NCI-H2029 treated with DMSO at 0.1 percent for 48 hours (cell line): Measurements from ENCODE around the gene OLFML1.

Experiments used
- DNase-seq: peaks from one replicate; lab custom pipeline; 2025; lab: John Stamatoyannopoulos, UW

Gene OLFML1

GRCh38 chr11:7480113-7480512 is 5.2 kb upstream of the OLFML1 start:
- DNase-seq = no peak

GRCh38 chr11:7484131-7484530 is 1.2 kb upstream of the OLFML1 start:
- no peak for DNase-seq

DNA sequence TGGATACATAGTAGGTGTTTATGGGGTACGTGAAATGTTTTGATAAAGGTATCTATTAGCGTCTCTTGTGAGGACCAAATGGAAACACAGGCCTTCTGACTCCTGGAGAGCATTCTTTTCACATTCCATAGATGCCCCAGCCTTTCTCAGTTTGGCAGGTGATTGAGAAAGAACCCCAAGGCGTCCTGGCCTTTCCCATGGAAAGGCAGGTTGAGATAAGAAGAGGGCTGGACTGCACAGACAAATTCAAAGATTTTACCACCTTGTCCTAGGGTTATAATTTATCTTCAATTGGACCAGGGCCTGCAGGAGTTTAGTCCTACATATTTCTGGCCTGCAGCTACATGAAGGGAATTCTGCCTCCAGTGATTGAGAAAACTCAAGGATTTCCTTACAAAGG is 661 bp upstream of the OLFML1 start:
- DNase-seq = no peak

DNA sequence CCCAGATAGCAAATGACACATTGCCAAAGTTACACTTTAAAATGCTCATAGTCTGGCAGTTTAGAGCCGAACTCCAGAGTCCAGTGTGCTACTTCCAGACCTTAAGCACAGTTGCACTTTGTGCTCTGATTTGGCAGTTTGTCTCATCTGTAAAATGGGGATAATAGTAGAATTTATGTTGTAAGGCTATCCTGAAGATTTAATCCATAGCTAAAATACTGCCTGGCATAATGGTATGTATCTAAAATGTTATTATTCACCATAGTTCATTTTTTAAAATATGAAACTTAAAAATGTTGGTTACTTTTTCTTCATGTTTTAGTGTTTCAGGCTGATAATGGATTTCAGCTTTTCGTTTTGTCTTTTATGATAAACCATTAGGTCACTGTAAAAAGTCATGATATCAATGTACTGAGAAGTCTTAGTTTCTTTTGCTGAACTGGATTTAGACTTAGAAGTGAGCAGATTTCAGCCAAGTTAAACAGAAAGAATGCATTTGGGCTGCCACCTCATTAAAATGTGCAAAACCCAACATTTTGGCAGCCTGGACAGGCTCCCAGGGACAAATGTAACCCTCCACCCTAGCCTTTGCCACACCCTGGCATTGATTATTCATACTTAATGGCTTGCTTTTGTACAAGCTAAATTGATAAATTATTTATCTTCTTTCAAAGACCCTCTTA is 933 bp downstream of the OLFML1 start:
- DNase-seq = no peak

DNA sequence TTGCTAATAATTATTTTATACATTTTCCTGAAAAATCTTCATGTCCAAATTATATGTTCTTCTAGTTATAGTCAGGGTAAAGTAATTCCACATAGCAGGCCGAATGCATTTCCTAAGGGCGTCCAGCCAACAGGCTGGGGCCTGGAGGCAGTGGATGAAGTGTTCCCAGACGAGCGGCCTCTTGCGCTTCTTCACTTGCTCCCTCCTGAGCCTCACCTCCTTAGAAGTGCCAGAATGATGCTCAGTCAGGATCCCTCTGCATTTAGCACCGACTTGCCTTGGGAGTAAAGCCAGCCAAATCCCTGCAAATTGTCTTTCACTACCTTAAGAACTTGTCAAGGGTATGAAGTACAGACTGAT is 1.5 kb downstream of the OLFML1 start:
- no peak for DNase-seq

GRCh38 chr11:7487360-7487759 is 2.1 kb downstream of the OLFML1 start:
- DNase-seq = no peak

GRCh38 chr11:7488681-7489080 is 3.4 kb downstream of the OLFML1 start:
- DNase-seq = no peak

- DNase-seq = no peak
Observed at GRCh38 chr11:7489376-7489775, 4.1 kb downstream of the OLFML1 start.

GRCh38 chr11:7490054-7490453 is 4.7 kb downstream of the OLFML1 start:
- DNase-seq = no peak

DNA sequence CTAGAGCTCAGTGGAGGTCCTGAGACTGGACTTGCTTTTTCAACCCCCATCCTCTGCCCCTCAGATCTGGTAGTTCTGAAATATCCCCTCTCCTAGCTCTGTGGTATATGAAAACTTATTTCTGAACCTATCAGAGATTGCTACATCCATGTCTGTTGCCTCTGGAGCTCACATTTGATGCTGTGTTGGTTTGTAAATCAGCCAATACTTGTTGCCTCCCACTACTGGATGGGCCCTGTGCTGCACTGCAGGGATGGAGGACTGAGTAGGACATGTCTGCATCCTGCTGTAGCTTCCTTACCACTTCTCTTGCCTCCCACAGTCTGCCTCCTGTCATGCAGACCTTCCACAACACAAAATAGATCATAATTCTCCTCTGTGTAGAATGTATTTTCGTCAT is 5.2 kb downstream of the OLFML1 start:
- DNase-seq = no peak

- DNase-seq = no peak
Observed at GRCh38 chr11:7492253-7492652, 6.9 kb downstream of the OLFML1 start.

DNA sequence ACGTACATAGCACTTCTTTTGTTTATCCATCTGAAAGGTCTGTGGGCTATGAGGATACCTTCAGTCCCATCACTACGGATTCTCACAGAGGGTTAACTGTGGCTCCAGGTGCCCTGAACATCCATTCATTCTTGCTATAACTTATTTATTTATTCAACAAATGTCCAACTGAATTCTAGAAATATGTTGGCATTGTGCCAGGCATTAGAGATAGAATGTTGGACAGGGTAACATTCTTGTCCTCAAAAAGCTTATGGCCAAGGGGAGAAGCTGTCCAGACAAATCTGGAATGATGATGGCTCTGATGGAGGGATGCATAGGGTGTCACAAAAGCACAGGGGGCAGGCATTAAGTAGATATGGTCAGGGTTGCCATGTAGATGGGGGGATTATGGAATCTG is 8.4 kb downstream of the OLFML1 start:
- DNase-seq = no peak

DNA sequence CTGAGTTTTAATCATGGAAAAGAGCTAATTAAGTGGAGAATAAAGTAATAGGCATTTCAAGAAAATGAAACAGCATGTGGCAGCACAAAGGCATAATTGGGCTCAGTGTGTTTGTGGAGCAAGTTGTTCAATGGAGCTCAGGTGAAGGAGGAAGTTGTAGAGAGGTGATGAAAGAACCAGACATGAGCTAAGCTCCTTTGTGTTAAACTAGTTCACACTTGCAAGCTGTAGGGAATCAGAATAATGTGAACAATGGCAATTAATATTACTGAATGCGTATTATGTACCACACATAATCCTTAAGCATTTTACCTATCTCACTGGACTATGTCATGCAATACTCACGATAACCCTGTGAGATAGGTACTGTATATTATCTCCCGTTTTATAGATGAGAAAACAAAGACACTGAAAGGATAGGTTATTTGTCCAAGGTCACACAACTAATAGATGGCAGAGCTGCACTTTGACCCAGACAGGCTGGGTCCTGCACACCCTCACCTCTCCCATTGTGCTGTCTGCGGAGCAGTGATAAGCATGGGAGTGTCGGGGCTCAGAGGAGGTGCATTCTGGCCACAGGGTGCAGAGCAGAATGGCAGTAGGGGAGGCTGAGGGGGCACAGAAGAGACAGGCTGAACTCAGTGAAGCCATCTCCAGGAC is 8.9 kb downstream of the OLFML1 start:
- DNase-seq = no peak

- DNase-seq = no peak
Observed at GRCh38 chr11:7495882-7496551, 10.7 kb downstream of the OLFML1 start.

GRCh38 chr11:7498193-7498592 is 12.9 kb downstream of the OLFML1 start:
- no peak for DNase-seq

- DNase-seq = no peak
Observed at GRCh38 chr11:7499081-7499480, 13.8 kb downstream of the OLFML1 start.

DNA sequence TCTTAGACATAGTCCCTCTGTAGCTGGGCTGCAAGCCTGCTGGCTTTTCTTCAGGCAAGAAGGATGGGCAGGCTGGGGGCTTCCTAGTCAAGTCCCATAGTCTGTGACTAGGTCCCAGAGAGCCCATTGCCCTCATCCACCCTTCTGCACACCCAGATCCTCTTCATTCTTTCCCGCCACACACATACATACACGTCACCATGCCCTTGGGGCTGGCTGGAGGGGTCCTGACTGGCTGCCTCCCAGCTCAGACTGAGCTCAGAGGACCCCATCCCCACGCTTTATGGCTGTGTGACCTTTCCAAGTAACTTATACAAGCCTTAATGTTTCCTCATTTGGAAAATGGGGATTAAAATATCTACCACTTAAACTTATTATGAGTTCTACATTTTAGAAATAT is 14.9 kb downstream of the OLFML1 start:
- no peak for DNase-seq

DNA sequence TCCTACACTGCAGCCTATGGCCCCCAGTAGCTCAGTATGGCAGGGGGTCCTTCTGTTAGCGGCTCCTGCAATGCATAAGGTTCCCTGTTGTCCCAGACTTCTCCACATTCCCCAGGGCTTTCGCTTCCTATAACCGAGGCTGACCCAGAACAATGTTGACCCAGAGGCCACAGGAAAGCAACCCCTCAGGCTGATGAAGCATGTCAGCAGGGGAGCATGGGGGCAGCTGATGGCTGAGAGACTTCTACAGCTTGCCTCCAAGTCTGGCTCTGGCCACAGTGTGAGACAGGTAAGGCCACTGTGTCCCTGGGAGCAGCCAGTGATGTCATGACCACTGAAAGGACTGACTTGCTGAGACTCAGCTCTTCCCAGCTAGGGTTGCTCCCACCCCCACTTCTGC is 15.9 kb downstream of the OLFML1 start:
- no peak for DNase-seq

DNA sequence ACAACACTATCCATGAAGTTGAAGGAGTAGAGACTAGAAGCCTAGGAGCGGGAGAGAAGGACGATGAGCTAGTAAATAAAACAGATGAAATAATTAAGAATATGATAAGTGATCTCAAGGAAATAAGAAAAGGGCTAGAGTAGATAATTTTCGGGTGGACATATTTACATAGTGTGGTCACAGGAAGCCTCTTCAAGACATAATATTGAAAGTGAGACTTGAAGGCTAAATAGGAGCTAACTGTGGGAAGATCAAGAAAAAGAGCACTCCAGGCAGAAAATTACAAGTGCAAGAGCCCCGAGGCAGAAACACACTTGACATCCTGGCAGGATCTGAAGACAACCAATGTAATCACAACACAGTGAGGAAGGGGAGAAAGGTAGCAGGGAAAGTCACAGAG is 16.6 kb downstream of the OLFML1 start:
- DNase-seq = no peak

- DNase-seq = no peak
Observed at GRCh38 chr11:7506243-7506642, 20.9 kb downstream of the OLFML1 start.

DNA sequence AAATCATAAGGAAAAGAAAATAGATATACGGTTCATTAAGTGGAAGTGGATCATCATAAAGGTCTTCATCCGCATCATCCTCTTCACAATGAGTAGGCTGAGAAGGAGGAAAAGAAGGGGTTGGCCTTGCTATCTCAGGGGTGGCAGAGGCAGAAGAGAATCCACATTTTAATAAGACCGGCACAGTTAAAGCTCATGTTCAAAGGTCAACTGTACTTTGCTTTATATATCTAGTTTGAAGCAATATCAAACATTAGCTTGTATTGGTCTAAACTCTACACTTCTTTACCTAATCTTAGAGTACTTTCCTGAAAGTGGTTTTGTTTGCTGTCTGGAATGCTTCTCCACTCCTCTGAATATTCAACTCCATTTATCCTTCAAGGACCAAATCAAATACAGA is 22.8 kb downstream of the OLFML1 start:
- no peak for DNase-seq

DNA sequence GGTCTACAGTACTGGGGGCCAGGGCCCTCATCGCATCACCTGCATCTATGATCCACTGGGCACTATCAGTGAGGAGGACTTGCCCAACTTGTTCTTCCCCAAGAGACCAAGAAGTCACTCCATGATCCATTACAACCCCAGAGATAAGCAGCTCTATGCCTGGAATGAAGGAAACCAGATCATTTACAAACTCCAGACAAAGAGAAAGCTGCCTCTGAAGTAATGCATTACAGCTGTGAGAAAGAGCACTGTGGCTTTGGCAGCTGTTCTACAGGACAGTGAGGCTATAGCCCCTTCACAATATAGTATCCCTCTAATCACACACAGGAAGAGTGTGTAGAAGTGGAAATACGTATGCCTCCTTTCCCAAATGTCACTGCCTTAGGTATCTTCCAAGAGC is 24.7 kb downstream of the OLFML1 start:
- DNase-seq = no peak

DNA sequence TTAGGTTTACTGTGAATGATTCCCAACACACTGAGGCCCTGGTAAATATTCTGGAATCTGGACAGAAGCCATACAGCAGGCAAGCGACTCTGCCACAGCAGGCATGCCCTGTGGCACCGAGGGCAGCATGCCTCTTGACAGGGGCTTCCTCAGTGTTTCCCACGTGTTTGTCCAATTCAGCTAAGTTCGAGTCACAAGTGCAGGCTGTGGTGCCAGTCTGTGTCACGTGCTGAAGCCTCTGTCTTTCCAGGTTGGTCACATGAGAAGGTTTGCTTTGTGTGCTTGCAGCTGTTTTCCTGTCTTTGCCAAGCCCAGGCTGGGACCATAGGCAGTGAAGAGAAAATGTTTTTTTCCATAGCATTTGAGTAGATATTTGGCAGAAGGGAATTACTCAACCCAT is 26.1 kb downstream of the OLFML1 start:
- DNase-seq = peak; percentile 94
